HCEC 1CT (cell line): ENCODE results near the gene S100A6.

Experiments used
- DNase-seq: peaks from one replicate; pipeline ENCODE4 v3.0.0-alpha.2; 2017

S100A6 gene

DNA sequence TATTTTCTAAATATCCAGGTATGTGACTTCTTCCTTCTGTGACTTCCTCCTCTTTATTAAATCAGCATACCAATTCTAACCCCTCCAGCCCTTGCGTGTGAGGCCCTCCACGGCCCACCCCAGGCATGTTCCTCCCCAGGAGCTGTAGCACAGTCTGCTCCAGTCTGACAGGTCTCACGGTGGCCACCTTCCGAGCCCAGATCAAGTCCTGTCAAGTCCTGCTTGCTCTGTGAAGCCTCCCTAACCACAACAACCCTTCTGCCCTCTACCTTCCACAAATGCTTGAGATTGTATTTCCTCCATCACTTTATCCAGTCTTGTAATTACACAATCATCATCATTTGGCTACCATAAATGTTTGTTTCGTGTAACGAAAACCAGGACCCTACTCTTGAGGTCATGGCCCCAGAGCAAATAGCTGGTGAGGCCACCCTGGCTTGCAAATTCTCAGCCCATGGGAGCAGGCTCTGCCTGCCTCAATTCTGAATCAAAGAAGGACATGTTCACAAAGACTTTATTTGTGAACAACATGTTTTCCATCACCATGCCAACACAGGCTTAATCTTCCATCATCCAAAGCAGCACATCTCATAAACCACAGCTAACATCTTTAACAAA, 42.3 kb downstream of the S100A6 start:
- no peak for DNase-seq

DNA sequence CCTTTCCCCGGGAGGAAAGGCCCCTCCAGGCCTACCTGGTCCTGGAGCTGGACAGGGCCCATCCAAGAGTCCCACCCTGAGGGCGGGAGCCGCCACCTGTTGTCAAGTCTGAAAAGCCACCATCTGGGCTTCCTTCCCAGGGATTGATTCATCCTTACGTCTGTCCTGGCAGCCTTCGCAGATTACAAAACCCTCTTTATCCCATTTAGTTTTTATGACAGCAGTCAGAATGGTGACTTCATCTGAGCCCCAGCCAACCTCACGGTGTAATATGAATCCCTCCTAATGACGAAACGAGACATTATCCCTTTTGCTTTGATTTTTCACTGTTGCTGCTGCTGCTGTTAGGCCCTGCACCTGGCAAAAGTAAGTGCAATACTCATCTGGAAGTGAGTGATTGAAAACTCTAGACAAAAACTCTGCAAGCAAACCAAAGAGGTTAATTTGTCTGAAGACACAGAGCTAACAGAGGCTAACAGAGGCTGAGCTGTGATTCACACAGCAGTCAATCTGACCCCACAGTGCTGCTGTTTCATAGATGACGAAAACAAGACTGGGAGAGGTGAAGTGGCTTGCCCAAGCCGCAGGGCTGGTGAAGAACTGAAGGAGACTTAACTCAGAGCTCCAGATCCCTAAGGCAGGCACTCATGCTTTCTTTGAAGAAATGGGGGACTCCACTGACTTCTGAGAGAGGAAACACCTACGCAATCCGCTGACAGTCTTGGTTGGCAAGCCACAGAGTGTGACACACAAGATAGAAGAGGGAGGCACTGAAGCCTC, 45.3 kb downstream of the S100A6 start:
- peak; percentile 96 for DNase-seq

DNA sequence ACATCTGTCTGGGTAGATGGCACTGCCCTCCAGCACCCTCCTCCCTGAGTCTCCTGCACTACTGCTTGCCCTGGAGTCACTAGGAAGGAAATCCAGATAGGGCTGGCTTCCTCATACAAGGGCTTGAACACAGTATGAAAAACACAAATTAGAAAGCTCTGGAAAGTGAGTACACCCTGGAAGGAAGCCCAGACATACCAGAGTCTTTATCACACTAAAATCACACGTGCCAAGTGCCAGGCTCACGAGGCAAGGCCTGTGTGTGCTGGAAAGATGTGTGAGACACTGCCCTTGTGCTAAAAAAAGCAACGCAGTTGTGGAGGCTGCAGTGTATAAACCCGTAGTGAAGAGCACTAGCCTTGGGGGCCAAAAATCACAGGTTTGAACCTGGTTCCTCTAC, 47.1 kb downstream of the S100A6 start:
- peak; percentile 54 for DNase-seq

DNA sequence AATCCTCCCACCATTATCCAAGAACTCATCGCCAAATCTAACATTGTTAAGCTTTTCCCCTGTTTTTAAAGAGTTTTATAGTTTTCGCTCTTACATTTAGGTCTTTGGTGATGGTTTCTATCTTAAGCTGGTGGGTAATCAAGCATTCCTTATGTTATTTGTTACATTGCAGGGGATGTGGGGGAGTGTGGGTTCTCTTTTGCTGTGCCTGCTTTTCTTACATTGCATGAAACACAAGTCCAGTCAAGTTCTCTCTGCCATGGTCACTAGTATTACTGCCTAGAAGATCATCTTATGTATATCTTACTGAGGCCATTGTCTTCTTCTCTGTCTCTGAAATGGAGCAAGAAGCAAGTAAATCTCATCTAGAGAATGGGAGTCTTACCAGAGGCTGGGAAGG, 48.1 kb downstream of the S100A6 start:
- DNase-seq, result no peak

DNA sequence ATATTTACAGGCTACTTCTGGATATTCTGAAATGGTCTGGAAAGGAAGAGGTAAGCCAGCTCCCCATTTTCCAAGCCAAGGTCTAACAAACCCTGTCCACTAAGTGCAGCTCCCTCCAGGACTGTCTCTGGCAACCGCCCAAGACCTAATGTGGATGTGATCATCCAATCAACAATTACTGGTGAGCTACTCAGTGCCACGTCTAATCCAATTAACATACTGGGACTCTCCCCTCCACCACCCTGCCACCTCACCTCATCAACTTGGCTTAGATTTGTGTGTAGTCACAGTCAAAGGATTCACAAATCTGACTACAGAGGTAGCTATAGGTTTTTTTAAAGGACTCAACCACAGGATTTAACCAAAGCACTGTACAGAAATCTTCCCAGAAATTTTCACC, 49.9 kb downstream of the S100A6 start:
- no peak for DNase-seq
